HG02571 (cell line): ENCODE data around the gene SMIM35.
"Not testable (repeated sequence)": the region's sequence is repeated elsewhere in the genome, so short reads cannot be mapped to it uniquely, and the experiment has no call there.

Experiments used
- ATAC-seq: cut with Tn5 transposase; IDR thresholded peaks from one replicate; pipeline ENCODE4 v1.9.1; 2021; ENCODE audit warnings: mild to moderate bottlenecking, moderate library complexity; ENCODE audit not compliant: unreplicated experiment

SMIM35 gene

GRCh38 chr11:118082880-118083552 lies 3.7 kb downstream of the SMIM35 start:
- no peak for ATAC-seq

GRCh38 chr11:118081241-118081958 lies 5.4 kb downstream of the SMIM35 start:
- ATAC-seq = no peak

- no peak for ATAC-seq
These were observed 6.5 kb downstream of the SMIM35 start for GRCh38 chr11:118080296-118080695.

- ATAC-seq = no peak
These were observed 7.3 kb downstream of the SMIM35 start for GRCh38 chr11:118079491-118079890.

- no peak for ATAC-seq
These were observed 7.8 kb downstream of the SMIM35 start for GRCh38 chr11:118078911-118079411.

GRCh38 chr11:118076754-118077281 lies 9.9 kb downstream of the SMIM35 start, which contains the start of gene TMPRSS4:
TMPRSS4 (plus strand) TSS chr11:118077078; CDS start chr11:118077303, 225 bp downstream.
- no peak for ATAC-seq

- no peak for ATAC-seq
These were observed 12.0 kb downstream of the SMIM35 start for GRCh38 chr11:118074785-118075184.

- ATAC-seq = no peak
These were observed 12.6 kb downstream of the SMIM35 start for GRCh38 chr11:118074091-118074685.

- ATAC-seq = no peak
These were observed 13.2 kb downstream of the SMIM35 start for GRCh38 chr11:118073554-118073953.

GRCh38 chr11:118071416-118072030 lies 15.2 kb downstream of the SMIM35 start:
- ATAC-seq = no peak

- no peak for ATAC-seq
These were observed 17.7 kb downstream of the SMIM35 start for GRCh38 chr11:118068945-118069612.

GRCh38 chr11:118068206-118068944 lies 18.4 kb downstream of the SMIM35 start:
- ATAC-seq = no peak

GRCh38 chr11:118067006-118067405 lies 19.8 kb downstream of the SMIM35 start:
- ATAC-seq = no peak

GRCh38 chr11:118065384-118065783 lies 21.4 kb downstream of the SMIM35 start:
- no peak for ATAC-seq

- no peak for ATAC-seq
These were observed 21.8 kb downstream of the SMIM35 start for GRCh38 chr11:118064956-118065355.

GRCh38 chr11:118062631-118063030 lies 24.1 kb downstream of the SMIM35 start:
- ATAC-seq = not testable (repeated sequence)

- not testable (repeated sequence) for ATAC-seq
These were observed 24.6 kb downstream of the SMIM35 start for GRCh38 chr11:118062181-118062580.

GRCh38 chr11:118061586-118062125 lies 25.1 kb downstream of the SMIM35 start:
- no peak for ATAC-seq

GRCh38 chr11:118060869-118061268 lies 25.9 kb downstream of the SMIM35 start:
- no peak for ATAC-seq
